HG02678 (cell line): ENCODE results near the gene NME5.

ENCODE experiments used
- ATAC-seq: cut with Tn5 transposase; IDR thresholded peaks from one replicate; pipeline ENCODE4 v1.9.1; 2021; ENCODE audit warnings: mild to moderate bottlenecking, moderate library complexity; ENCODE audit not compliant: unreplicated experiment

Gene NME5

GRCh38 chr5:138140268-138140667, 1.0 kb upstream of the NME5 start:
- ATAC-seq = no peak

GRCh38 chr5:138139781-138140090, 508 bp upstream of the NME5 start:
- no peak for ATAC-seq

GRCh38 chr5:138132543-138132942, 6.7 kb downstream of the NME5 start:
- ATAC-seq = no peak

- no peak for ATAC-seq
These were observed 9.9 kb downstream of the NME5 start for GRCh38 chr5:138129347-138129746.

GRCh38 chr5:138128334-138128733, 10.9 kb downstream of the NME5 start:
- ATAC-seq = no peak

- ATAC-seq = no peak
These were observed 24.0 kb downstream of the NME5 start for GRCh38 chr5:138115254-138115653.

- ATAC-seq = no peak
These were observed 27.3 kb downstream of the NME5 start for GRCh38 chr5:138111937-138112336.

GRCh38 chr5:138111181-138111580, 28.0 kb downstream of the NME5 start:
- no peak for ATAC-seq

GRCh38 chr5:138110266-138110963, 28.8 kb downstream of the NME5 start:
- ATAC-seq = no peak

- no peak for ATAC-seq
These were observed 29.6 kb downstream of the NME5 start for GRCh38 chr5:138109463-138110265.

GRCh38 chr5:138107213-138107612, 32.0 kb downstream of the NME5 start:
- ATAC-seq = no peak

- no peak for ATAC-seq
These were observed 33.5 kb downstream of the NME5 start for GRCh38 chr5:138105709-138106108.

GRCh38 chr5:138103319-138103637, 36.0 kb downstream of the NME5 start:
- no peak for ATAC-seq

GRCh38 chr5:138102454-138103318, 36.5 kb downstream of the NME5 start:
- ATAC-seq = no peak

GRCh38 chr5:138096997-138097828, 42.0 kb downstream of the NME5 start:
- ATAC-seq = no peak

GRCh38 chr5:138096363-138096762, 42.9 kb downstream of the NME5 start:
- no peak for ATAC-seq

- ATAC-seq = no peak
These were observed 43.9 kb downstream of the NME5 start for GRCh38 chr5:138095100-138095907.

- no peak for ATAC-seq
These were observed 46.2 kb downstream of the NME5 start for GRCh38 chr5:138093036-138093435.

GRCh38 chr5:138092301-138092700, 46.9 kb downstream of the NME5 start:
- ATAC-seq = no peak

GRCh38 chr5:138091685-138092084, 47.5 kb downstream of the NME5 start:
- no peak for ATAC-seq
